ENCODE results near the gene YBX3. TPM values are rescaled to one million over a fixed set of nuclear protein-coding genes. Genes with fewer than 3 reads are reported as not detected.
A peak's percentile ranks its signal among the peaks of the same experiment; 100 is the strongest.
"Not testable (repeated sequence)": the region's sequence is repeated elsewhere in the genome, so short reads cannot be mapped to it uniquely, and the experiment has no call there.

Gene YBX3
- 100 to 1,000 TPM; 140 to 146 TPM for total RNA-seq
- long read RNA-seq, transcript YBX3-201 (10 exons, 1,796 nt), result minor isoform, 68 of 326 reads
- long read RNA-seq, transcript YBX3-202 (9 exons, 1,708 nt), result major isoform, 209 of 326 reads
- long read RNA-seq, partial matches to known transcripts, result 9 of 326 reads
- long read RNA-seq, other reads (novel, unspliced or antisense), result 39 of 326 reads

DNA sequence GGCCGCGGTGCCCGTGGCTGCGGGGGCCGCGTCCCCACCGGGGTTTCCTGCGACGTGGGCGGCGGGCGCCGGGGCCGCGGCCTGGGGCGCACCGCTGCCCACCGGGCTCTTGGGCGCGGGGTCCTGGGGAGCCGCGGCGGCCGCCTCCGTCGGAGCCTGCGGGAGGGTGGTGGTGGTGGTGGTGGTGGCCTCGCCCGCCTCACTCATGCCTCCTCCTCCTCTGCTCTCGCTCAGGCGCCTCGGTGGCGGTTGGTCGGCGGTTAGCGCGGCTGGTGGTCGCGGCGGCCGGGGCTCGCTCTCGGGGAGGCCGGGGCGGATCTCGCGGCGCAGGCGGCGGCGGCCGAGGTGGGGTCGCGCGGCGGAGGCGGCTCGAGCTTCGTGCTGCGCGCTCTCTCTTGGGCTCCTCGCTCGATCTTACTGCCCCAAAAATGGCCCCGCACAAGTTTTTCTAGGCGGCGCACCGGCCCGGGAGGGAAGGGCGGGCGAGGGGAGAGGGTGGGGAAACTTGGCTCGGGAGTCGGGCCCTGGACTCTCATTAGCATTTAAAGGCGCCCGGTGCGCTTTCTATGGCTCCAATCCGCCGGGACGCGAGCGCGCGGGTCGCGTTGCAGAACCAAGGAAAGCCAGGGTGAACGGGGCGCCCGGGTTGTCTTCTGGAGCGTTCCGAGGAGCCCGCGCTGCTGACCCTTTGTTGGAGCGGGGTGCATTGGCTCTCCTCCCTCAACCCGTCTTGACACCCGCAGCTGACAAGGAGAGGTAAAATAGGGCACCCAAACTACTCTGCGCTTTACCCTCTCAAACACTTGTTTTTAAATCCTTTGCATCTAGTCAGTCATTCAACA lies at the start of gene YBX3:
YBX3 (minus strand) TSS at position 419 of the 842 bp plus-strand sequence; CDS start at position 207, 212 bp downstream.
- intact Hi-C loops (cut with DNase I, micrococcal nuclease), result loop anchor here in 1 of 2 donors (10.0 kb wide), 1 partner anchor 108 kb away; the partner anchor contains the start of gene MAGOHB
- ATAC-seq (peak; percentile 80), DNase-seq (peak; percentile 89)

DNA sequence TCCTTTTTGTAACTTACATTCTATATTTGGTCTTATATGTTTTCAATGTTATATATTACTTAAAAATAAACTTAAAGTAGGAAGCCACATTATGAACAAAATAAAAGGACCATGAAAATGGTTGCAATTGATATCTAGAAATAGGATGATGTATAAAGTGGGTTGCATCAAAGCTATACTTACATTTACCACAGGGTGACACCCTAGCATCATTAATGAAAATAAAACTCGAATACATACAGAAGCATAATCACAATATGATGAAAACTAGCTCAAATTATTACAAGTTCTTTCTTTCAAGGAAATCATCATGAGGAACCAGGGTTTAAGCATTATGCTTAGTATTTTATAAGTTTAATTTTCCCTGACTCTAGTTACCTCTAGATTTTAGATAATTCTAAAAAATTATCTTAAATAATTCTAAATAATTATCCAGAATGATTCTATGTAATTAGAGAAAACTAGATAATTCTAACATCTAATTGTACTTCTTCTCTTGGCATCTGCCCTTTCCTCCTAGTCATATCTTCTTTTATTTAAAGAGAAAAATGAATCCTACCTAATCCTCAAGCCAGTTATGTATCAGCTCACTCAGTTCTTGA lies 48.1 kb upstream of the YBX3 start:
- intact Hi-C loops (cut with DNase I, micrococcal nuclease), result loop anchor here in 1 of 2 donors (2.0 to 5.0 kb wide), 2 partner anchors 428 to 716 kb away; no protein-coding TSS in a partner anchor
- no peak for DNase-seq
- peak; percentile 59 for ATAC-seq

DNA sequence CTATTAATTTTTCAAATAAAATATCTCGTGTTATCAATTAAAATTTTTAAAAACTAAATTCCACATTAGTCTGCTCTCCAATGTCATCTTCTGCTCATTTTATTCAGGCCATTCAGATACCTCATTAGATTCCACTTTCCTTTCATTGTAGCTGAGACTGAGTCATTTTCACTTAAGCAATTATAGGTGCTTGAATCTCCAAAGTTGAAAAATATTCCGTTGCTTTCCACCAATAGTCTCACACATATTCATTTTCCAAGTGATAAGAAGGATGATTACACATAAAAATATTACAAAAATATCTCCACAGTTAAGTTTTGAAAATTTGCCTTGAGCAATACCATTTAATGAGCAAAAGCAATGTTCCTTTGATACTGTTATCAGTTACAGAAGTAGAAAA lies 36.5 kb upstream of the YBX3 start:
- DNase-seq (no peak), ATAC-seq (no peak)
- intact Hi-C loops (cut with DNase I, micrococcal nuclease), result no loop called here

DNA sequence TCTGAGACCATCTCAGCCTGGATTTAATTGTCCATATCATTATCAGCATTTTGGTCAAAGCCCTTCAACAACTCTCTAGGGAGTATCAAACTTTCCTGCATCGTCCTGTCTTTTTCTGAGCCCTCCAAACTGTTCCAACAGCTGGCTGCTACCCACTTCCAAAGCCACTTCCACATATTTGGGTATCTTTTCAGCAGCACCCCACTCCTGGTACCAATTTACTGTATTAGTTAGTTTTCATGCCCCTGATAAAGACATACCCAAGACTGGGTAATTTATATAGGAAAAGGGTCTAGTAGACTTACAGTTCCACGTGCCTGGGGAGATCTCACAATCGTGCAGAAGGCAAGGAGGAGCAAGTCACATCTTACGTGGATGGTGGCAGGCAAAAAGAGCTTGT lies 33.1 kb upstream of the YBX3 start:
- ATAC-seq (no peak), DNase-seq (no peak)
- intact Hi-C loops (cut with DNase I, micrococcal nuclease), result no loop called here

DNA sequence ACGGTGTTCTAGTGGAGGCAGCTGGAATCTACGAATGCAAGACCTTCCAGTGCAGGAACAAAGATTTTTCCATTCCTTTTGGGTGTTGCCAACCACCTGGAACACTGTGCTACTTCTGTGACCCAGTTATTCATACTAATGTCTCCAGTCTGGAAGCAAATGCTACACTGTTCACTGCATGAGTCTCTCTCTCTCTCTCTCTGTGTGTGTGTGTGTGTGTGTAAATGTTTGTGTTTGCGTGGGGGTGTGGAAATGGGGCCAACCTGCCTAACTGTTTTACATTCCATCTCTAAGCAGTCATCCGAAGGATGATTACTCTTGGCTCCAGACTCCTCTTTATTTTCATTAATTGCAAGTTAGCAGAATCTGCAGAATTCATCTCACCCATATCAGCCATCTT lies 29.9 kb upstream of the YBX3 start:
- intact Hi-C loops (cut with DNase I, micrococcal nuclease), result no loop called here
- DNase-seq, result no peak
- no peak for ATAC-seq

DNA sequence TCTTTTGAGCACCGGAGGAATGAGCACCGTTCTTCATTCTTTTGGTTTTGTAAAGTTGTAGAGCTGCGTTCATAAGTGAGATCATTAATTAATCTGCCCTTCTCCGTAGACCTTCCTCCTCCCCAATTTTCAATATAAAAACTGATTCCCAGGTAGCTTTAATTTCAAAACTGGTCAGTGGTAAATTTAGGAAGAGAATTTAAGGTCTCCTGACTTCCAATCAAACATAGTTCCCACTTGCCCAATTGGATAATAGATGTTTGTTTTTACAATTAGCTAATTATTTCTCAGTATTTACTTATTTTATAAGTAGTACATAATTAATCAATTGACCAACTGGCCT lies 27.2 kb upstream of the YBX3 start:
- no peak for ATAC-seq
- intact Hi-C loops (cut with DNase I, micrococcal nuclease), result no loop called here

DNA sequence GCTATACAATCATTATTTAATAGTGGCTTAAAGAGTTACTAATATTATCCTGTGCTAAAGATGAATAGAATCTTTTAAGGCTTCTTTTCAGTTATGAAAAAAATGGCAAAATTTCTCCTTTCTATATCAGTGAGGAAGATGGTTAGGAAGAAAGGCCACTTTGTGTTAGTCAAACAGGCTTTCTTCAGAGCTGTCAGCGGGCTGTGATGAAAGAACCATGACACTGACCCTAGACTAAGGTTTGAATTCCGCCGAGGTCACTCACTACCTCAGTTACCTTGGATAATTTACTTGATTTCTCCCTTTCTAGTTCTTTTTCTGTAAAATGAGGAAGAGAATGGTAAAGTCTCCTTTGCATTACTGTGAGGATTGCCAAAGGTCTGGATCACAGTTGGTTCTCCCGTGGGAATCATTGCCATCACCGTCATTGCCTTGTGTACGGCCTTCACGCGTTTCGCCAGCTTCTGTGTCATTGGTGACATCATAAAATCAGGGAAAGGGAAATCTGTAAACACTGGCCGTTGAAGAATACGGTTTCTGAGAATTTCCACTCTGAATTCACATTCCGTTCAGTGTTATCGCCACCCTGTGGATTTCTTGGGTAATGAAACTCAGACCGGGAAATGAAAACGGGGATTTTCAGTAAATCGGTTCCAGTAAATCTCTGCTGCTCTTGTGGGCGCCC lies 26.7 kb upstream of the YBX3 start:
- intact Hi-C loops (cut with DNase I, micrococcal nuclease), result no loop called here
- DNase-seq (peak; percentile 61 to 68), ATAC-seq (peak; percentile 90)

More for the DNA sequence above, 27.2 kb upstream of the YBX3 start:
- DNase-seq, result no peak

DNA sequence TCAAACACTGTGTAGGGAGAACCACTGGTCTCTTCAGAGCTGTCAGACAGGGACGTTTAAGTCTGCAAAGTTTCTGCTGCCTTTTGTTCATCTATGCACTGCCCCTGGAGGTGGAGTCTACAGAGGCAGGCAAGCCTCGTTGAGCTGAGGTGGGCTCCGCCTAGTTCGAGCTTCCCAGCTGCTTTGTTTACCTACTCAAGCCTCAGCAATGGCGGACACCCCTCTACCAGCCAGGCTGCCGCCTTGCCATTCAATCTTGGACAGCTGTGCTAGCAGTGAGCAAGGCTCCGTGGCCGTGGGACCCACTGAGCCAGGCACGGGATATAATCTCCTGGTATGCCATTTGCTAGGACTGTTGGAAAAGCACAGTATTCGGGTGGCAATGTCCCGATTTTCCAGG lies 24.6 kb upstream of the YBX3 start:
- no peak for DNase-seq
- intact Hi-C loops (cut with DNase I, micrococcal nuclease), result no loop called here
- ATAC-seq, result no peak

DNA sequence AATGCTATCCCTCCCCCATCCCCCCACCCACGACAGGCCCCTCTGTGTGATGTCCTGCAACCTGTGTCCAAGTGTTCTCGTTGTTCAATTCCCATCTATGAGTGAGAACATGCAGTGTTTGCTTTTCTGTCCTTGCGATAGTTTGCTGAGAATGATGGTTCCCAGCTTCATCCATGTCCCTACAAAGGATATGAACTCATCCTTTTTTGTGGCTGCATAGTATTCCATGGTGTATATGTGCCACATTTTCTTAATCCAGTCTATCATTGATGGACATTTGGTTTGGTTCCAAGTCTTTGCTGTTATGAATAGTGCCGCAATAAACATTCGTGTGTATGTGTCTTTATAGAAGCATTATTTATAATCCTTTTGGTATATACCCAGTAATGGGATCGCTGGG lies 20.3 kb upstream of the YBX3 start:
- DNase-seq; ATAC-seq; intact Hi-C loops (cut with DNase I, micrococcal nuclease): not testable (repeated sequence)

DNA sequence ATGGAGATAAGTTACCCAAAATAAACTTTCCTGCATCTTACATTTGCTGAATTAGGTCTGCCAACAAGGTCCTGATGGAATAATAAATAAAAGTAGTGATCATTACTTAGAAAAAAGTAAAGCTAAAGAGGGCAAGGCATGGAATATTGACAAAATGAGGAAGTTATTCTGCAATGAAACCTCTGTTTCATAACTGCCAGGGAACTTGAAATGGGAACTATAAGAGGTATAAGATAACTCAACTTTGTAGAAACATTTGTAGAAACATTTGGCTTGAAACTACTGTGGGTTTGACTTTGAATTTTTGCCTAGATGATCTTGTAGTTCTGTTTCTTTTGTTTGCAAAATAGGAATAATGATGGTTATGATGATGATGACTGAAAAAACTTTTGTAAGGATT lies 18.7 kb upstream of the YBX3 start:
- intact Hi-C loops (cut with DNase I, micrococcal nuclease), result no loop called here
- ATAC-seq (no peak), DNase-seq (no peak)

DNA sequence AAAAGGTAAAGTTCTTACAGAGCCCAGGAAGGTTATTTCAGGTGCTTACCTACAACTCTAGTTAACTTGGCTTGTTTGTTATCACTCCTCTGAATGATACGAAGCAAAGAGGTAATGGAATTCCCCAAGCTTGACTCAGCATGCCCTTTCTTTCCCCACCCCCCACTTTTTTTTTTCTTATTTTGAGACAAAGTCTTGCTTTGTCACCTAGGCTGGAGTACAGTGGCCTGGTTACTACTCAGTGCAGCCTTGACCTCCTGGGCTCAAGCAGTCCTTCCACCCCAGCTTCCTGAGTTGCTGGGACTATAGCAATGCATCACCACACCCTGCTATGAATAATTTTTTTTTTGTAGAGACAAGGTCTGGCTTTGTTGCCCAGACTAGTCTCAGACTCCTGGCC lies 17.1 kb upstream of the YBX3 start:
- intact Hi-C loops (cut with DNase I, micrococcal nuclease), result no loop called here
- no peak for ATAC-seq
- no peak for DNase-seq

DNA sequence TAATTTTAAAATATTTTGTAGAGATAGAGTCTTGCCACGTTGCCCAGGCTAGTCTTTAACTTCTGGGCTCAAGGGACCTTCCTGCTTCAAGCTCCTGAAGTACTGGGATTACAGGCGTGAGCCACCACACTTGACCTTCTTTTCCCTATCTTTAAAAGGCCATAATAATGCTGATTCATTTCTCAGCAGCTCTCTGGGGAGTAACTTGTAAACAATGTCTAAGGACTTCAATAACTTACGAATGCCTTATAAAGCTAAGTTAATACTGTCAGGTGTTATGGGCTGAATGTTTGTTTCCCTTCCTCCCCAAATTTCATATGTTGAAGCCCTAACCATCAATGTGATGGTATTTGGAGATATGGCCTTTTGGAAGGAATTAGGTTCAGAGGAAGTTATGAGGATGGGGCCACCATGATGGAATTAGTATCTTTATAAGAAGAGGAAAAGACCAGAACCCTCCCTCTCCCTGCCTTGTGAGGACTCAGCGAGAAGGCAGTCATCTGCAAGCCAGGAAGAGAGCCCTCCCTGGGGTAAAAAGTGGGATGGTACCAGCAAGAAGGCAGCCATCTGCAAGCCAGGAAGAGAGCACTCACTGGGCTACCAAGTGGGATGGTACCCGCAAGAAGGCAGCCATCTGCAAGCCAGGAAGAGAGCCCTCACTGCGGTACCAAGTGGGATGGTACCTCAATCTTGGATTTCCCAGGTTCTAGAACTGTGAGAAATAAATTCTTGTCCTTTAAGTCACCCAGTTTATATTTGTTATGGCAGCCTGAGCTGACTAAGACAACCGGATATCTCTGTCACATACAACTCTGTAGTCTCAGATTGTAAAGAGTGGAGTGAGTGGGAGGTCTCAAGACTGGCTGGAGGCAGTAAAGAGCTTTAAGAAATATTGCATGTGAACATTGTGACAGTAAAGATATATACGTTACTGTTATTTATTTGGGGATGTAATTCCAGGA lies 16.3 kb upstream of the YBX3 start:
- intact Hi-C loops (cut with DNase I, micrococcal nuclease), result no loop called here
- no peak for DNase-seq
- no peak for ATAC-seq

DNA sequence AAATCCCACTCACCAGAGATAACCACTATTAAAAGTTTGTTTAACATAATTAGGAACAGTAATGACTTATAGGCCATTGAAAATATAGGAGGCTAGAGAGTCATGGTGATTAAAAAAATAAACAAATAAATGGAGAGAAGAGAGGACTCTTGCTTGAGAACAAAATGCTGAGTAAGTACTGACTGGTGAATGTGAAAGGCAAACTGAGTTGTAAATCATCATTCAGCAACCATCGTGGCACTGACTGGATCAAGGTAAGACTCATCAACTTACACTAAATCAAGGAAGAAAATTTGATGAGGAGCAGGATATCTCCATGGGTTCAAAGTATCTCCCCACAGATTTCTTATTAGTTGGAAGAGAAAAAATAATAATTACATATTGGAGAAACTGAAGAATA lies 14.1 kb upstream of the YBX3 start:
- no peak for ATAC-seq
- no peak for DNase-seq
- intact Hi-C loops (cut with DNase I, micrococcal nuclease), result no loop called here

DNA sequence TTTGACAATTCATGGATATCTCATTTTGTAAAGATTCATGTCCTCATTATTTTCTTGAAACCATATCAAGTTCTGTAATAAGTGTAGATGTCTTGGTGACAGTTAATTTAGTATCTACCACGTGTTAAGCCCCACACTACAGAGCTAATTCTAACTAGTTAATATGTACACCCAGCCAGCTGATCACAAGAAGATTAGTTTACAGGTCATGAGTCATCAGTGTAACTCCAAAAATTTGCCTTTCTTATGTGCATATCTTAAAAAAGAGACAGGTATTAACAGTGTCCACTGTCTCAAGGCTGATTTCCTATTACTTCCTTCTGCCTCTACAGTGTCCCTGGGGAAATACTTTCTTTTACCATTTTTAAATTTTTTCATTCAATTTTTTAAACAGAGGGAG lies 13.3 kb upstream of the YBX3 start:
- intact Hi-C loops (cut with DNase I, micrococcal nuclease), result no loop called here
- ATAC-seq (no peak), DNase-seq (no peak)

DNA sequence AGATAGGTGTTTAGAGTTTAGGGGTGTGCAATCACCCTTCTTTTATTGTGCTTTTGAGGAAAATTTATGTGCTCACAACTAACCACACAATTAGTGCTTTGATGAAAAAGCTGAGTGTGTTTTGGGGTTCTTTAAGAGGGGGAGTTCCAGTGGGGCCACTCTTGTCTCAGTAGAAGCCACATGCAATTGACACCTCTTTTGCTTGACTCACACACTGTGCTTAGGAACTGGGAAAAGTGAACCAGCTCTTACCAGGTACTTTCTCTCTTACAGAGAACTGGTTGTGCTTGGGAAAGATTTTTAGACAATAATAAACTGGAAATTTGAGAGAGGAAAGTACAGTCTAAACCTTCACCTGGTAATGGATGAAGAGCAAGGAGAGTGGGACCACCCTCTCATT lies 12.3 kb upstream of the YBX3 start:
- intact Hi-C loops (cut with DNase I, micrococcal nuclease), result no loop called here
- no peak for DNase-seq

DNA sequence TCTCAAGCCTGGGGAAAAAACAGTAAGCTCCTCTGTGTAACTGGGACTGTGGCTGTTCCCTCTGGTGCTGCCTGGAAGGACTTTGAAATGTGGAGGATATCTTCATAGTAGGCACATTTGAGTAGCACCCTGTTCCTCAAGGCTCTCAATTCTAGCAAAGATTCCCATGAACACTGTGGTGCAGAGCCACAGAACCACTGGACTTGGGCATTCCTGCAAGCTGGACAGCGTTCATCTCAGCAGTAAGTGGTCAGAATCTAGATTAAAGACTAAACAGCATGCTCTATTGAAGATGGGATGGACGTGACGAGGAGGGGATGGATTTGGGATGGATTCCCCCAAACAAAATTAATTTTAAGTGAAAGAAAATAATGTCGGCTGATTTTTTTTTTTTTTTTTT lies 9.4 kb upstream of the YBX3 start:
- intact Hi-C loops (cut with DNase I, micrococcal nuclease), result no loop called here
- ATAC-seq (no peak), DNase-seq (no peak)

More for the DNA sequence above, 12.3 kb upstream of the YBX3 start:
- no peak for ATAC-seq

DNA sequence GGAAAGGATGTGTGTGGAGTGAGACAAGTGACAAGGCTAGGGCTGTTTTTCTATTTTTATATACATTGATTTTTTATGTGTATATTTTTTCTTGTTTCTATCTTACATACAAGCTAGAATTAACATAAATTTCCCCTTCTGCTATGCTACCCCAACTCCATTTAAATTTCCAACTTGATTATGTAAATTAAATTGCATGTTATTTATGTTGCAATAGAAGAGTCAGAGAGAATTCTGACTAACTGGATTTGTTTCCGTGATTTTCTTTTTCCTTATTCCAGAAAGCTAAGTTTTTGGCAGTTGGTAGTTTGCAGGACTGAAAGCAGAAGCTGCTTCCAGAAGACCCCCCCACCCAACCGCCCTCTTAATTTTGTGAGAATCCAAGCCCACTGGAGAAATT lies 8.9 kb upstream of the YBX3 start:
- DNase-seq, result no peak
- ATAC-seq, result no peak
- intact Hi-C loops (cut with DNase I, micrococcal nuclease), result no loop called here

DNA sequence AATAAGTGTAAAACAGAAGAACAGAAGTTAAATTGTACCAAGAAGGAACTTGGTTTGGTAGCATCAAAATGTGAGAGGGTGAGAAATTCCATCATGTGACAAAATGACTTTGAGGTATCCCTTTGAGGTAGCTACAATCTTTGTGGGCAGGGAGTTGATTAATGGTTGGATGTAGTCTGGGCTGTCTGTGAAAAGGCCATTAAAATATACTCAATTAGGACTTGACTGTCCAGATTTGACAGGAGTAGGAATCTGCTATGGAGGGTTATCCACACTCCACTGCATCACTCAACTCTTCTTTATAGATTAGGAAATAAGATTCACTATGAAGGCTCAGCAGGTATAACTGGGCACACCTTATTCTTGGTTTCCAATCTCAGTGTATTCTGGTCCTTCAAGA lies 7.4 kb upstream of the YBX3 start:
- intact Hi-C loops (cut with DNase I, micrococcal nuclease), result no loop called here
- DNase-seq (no peak), ATAC-seq (no peak)
